GM21529 (cell line): ENCODE measurements around the gene PCDH12.

Experiments
- ATAC-seq: cut with Tn5 transposase; IDR thresholded peaks from one replicate; pipeline ENCODE4 v1.9.1; 2021; ENCODE audit not compliant: unreplicated experiment

PCDH12 gene

GRCh38 chr5:141910271-141910673 lies 47.7 kb downstream of the PCDH12 start:
- ATAC-seq: no peak

- ATAC-seq: no peak
Observed at GRCh38 chr5:141909212-141909611, 48.8 kb downstream of the PCDH12 start.

GRCh38 chr5:141908796-141909195 lies 49.2 kb downstream of the PCDH12 start:
- no peak for ATAC-seq

- no peak for ATAC-seq
Observed at GRCh38 chr5:141906972-141907371, 51.0 kb downstream of the PCDH12 start.

- ATAC-seq: no peak
Observed at GRCh38 chr5:141906517-141906916, 51.5 kb downstream of the PCDH12 start.

GRCh38 chr5:141904551-141904950 lies 53.5 kb downstream of the PCDH12 start:
- ATAC-seq: no peak

GRCh38 chr5:141903261-141903660 lies 54.7 kb downstream of the PCDH12 start:
- no peak for ATAC-seq

- no peak for ATAC-seq
Observed at GRCh38 chr5:141902015-141902814, 55.8 kb downstream of the PCDH12 start.

GRCh38 chr5:141898448-141899049 lies 59.5 kb downstream of the PCDH12 start:
- no peak for ATAC-seq

- ATAC-seq: no peak
Observed at GRCh38 chr5:141897425-141897824, 60.6 kb downstream of the PCDH12 start.
